Upper lobe of right lung (tissue), 1 donor: ENCODE data around the gene CUX1. TPM values are rescaled to one million over a fixed set of nuclear protein-coding genes. Genes with fewer than 3 reads are reported as not detected.
A peak's percentile ranks its signal among the peaks of the same experiment; 100 is the strongest.

Experiments
- ATAC-seq: fragments of 200-7000 bp; cut with Tn5 transposase; one replicate; pipeline ENCODE4 v1.9.1; 2020; ENCODE audit warnings: mild to moderate bottlenecking, moderate library complexity
- DNase-seq: peaks from one replicate; pipeline ENCODE4 v3.0.0-alpha.2; 2020
- H3K27ac ChIP-seq: fragments of 200-600 bp; one replicate; pipeline ENCODE4 v1.8.0; 2022
- H3K27me3 ChIP-seq: fragments of 200-600 bp; one replicate; pipeline ENCODE4 v1.8.0; 2022; ENCODE audit warnings: mild to moderate bottlenecking
- H3K36me3 ChIP-seq: fragments of 200-600 bp; one replicate; pipeline ENCODE4 v1.8.0; 2022
- H3K4me1 ChIP-seq: fragments of 200-600 bp; one replicate; pipeline ENCODE4 v1.8.0; 2022
- H3K4me3 ChIP-seq: fragments of 200-600 bp; one replicate; pipeline ENCODE4 v1.8.0; 2022; ENCODE audit warnings: mild to moderate bottlenecking
- H3K9me3 ChIP-seq: fragments of 200-600 bp; one replicate; pipeline ENCODE4 v1.8.0; 2022
- intact Hi-C: fragments of 100-400 bp; cut with DNase I; formaldehyde crosslinking; loops from one replicate; pipeline ENCODE4 v1.11.0; 2022
- total RNA-seq: library from RNA; stranded (reverse); fragmentation: NEBNext Ultra II Directional; extraction: Animal tissue kit (Norgen Biotek cat#: 25700); gene quantifications from one replicate; pipeline ENCODE4 v1.2.1, GENCODE V29; 2021
- TF ChIP-seq, protein P1 (sequence below): fragments of 200-600 bp; IDR thresholded peaks from one replicate; pipeline ENCODE4 v1.8.0; 2022; ENCODE audit warnings: antibody characterized with exemption
- donor health status: DM: no; HTN: yes; CAD: no; lungs with severe emphysema.

CUX1 gene
- total RNA-seq, 1 donor from 2014 or later: 132 TPM

DNA sequence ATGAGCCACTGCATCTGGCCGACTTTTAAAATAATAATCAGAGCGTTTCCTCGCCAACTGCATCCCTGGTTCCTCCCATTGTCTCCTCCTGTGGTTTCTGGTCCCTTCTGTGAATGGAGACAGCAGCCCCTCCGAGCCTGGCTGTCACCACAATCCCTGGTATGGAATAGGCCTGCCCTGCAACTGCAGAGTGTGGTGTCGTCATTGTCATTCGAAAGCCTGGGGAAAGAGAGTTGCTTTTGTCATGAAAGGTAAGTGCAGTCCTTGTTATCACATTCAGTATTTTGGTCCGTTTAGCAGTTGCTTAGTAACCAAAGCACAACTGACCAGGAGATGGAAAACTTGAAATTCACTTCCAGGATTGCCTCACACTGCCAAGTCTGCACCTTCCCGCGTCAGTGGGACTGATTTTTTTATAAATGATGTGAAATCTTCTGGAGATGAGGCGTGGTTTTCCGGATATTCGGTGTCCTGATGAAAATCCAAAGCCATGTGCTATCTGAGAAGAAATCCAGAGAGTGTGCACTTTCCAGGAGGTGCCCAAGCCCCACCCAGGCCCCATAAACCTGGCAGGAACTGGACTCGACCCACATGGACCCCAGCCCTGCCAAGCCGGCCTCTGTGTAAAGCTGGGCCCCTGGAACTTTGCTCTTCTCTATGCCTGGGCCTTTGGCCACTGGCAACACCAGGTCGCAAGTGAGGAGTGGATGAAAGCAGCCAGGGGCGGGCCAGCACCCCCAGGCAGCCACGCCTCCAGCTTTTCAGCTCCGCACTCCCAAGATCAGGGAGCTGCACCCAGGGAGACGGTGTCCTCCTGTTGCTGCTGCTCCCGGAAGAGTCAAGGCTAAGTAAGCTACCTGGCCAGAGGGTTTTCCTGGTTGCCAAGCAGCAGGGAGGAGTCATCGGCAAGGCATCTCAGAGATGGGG is 335.5 kb downstream of the CUX1 start:
- Histone ChIP-seq H3K4me3 (no peak overlapping the region), H3K4me1 (no peaks in the 10 kb centered on the region), H3K9me3 (no peaks in the 10 kb centered on the region), H3K36me3 (no peaks in the 10 kb centered on the region), H3K27ac (no peak overlapping the region), H3K27me3 (no peaks in the 10 kb centered on the region)
- TF ChIP-seq, protein P1, sequence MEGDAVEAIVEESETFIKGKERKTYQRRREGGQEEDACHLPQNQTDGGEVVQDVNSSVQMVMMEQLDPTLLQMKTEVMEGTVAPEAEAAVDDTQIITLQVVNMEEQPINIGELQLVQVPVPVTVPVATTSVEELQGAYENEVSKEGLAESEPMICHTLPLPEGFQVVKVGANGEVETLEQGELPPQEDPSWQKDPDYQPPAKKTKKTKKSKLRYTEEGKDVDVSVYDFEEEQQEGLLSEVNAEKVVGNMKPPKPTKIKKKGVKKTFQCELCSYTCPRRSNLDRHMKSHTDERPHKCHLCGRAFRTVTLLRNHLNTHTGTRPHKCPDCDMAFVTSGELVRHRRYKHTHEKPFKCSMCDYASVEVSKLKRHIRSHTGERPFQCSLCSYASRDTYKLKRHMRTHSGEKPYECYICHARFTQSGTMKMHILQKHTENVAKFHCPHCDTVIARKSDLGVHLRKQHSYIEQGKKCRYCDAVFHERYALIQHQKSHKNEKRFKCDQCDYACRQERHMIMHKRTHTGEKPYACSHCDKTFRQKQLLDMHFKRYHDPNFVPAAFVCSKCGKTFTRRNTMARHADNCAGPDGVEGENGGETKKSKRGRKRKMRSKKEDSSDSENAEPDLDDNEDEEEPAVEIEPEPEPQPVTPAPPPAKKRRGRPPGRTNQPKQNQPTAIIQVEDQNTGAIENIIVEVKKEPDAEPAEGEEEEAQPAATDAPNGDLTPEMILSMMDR: no peak
- no peak for DNase-seq
- peak; percentile 50 for ATAC-seq
- intact Hi-C loops: no loop called here

DNA sequence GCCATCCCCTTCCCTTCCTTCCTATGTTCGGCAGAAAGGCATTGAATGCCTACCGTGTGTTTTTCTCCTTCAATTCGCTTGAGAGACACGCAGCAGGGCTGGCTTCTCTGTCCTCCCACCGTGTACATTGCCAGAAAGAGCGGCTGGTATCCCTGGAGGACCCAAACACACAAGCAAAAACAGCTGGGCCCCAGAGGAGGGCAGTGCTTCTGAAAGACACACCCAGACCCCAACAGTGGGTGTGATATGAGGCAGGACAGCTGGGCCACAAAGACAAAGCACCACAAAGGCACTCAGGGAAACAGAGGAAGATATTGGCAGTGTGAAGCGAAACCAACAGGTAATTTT is 336.1 kb downstream of the CUX1 start:
- no peak for DNase-seq
- H3K9me3 ChIP-seq: no peaks in the 10 kb centered on the region
- TF ChIP-seq, protein P1: no peak
- no peaks in the 10 kb centered on the region for H3K27me3 ChIP-seq
- no peak overlapping the region for H3K27ac ChIP-seq
- no peak overlapping the region for H3K4me3 ChIP-seq
- no peaks in the 10 kb centered on the region for H3K4me1 ChIP-seq
- ATAC-seq: peak; percentile 30
- H3K36me3 ChIP-seq: no peaks in the 10 kb centered on the region
- intact Hi-C loops: no loop called here

DNA sequence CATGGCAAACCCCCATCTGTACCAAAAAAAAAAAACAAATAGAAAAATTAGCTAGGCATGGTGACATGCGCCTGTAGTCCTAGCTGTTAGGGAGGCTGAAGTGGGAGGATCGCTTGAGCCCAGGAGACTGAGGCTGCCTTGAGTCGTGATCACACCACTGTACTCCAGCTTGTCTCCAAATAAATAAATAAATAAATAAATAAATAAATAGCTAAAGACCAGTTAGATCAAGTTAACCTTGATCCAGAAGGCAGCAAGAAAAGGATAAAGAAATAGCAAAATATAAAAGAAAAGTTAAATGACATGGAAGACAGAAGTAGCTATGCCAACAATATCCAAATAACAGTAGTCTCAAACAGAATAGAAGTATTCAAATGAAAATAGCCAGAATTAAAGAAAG is 337.0 kb downstream of the CUX1 start:
- DNase-seq (no peak), ATAC-seq (no peak)
- intact Hi-C loops: no loop called here
- no peaks in the 10 kb centered on the region for H3K9me3 ChIP-seq
- no peaks in the 10 kb centered on the region for H3K27me3 ChIP-seq
- no peak overlapping the region for H3K4me3 ChIP-seq
- H3K4me1 ChIP-seq: no peaks in the 10 kb centered on the region
- no peaks in the 10 kb centered on the region for H3K36me3 ChIP-seq
- no peak overlapping the region for H3K27ac ChIP-seq
- TF ChIP-seq, protein P1: no peak

DNA sequence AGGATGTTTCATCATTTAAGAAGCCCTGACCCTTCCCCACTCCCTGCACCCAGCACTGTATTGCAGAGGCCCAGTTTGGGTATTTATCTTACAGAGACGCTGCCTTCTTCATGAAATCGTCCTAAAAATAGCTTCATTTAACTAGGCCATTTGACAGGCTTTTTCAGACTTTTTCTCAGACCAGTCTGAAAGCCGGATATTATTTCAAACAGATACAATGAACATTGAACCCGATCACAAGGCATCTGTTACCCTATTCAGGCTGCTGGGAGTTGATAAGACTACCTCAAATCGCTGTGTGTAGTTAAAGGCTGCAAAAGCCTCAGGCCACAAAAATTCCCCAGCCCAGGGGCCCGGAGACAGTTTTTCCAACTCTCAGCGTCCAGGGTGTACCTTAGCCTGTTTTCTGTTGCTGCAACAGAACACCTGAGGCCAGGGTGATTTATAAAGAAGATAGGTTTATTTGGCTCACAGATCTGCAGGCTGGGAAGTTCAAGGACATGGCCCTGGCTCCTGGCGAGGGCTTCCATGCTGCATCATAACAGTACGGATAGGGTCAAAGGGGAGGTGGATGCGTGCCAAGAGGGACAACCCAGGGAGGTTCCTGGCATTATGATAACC is 338.5 kb downstream of the CUX1 start:
- Histone ChIP-seq H3K4me1 (no peaks in the 10 kb centered on the region), H3K36me3 (no peaks in the 10 kb centered on the region), H3K27ac (no peak overlapping the region), H3K4me3 (no peak overlapping the region), H3K9me3 (no peaks in the 10 kb centered on the region), H3K27me3 (no peaks in the 10 kb centered on the region)
- no peak for DNase-seq
- ATAC-seq: no peak
- TF ChIP-seq, protein P1: no peak
- intact Hi-C loops: no loop called here

DNA sequence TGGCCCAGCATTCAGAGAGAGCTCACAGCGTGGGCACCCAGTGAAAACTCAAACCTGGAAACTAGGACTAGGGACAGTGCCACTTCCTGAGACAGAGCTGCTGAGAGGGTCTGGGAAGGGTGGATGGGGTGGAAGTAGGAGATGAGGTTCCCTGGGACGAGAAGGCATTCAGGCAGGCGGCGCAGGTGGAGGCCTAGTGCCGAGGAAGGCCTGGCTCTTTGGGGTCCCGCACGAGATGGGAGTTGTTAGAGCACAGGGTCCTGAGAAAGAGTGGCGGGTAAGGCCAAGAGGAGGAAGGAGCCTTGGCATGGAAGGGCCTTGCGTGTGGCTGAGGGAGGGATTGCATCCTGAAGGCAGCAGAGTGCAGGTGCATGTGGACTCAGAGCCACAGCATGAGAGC is 339.4 kb downstream of the CUX1 start:
- H3K27me3 ChIP-seq: no peaks in the 10 kb centered on the region

More for the DNA sequence above, 339.4 kb downstream of the CUX1 start:
- DNase-seq (no peak), ATAC-seq (no peak)
- Histone ChIP-seq H3K4me3 (no peak overlapping the region), H3K9me3 (no peaks in the 10 kb centered on the region), H3K27ac (no peak overlapping the region), H3K4me1 (no peaks in the 10 kb centered on the region), H3K36me3 (no peaks in the 10 kb centered on the region)
- intact Hi-C loops: no loop called here
- TF ChIP-seq, protein P1: no peak
